B cell (primary cell): ENCODE results near the gene MAFG. TPM values are rescaled to one million over a fixed set of nuclear protein-coding genes. Genes with fewer than 3 reads are reported as not detected.

Experiments
- ATAC-seq: fragments of 200-7000 bp; cut with Tn5 transposase; one replicate; pipeline ENCODE4 v1.10.0; 2021; ENCODE audit warnings: low read depth, mild to moderate bottlenecking, moderate number of reproducible peaks, moderate library complexity
- CTCF ChIA-PET: fragments of 350-600 bp; sonication (Branson Sonifier 250); formaldehyde crosslinking; loops from one replicate; lab custom pipeline; 2021; ENCODE audit warnings: antibody characterized with exemption, inconsistent platforms; lab: Charles Lee
- POLR2A ChIA-PET: fragments of 350-600 bp; sonication (Branson Sonifier 250); formaldehyde crosslinking; loops from one replicate; lab custom pipeline; 2021; ENCODE audit warnings: antibody characterized with exemption; lab: Charles Lee
- DNase-seq: peaks from one replicate; pipeline ENCODE4 v3.0.0; 2013
- H2AFZ ChIP-seq: 2 replicates; pipeline ENCODE4 v1.6.1; 2012; ENCODE audit warnings: mild to moderate bottlenecking, low read depth, low read length; ENCODE audit not compliant: insufficient read depth, poor library complexity, severe bottlenecking
- H3K27ac ChIP-seq, 2 donors: 1 replicate in 1 of 2; 2 replicates in 1 of 2; pipeline ENCODE4 v1.5.1; 2012 to 2013; ENCODE audit warnings: low read length in 2 of 2, mild to moderate bottlenecking in 2 of 2, moderate library complexity in 1 of 2
- H3K27me3 ChIP-seq, 4 experiments: fragments of 200-600 bp in 1 of 4; sonication (generic) in 1 of 4; replicated peaks in 1 of 4; 1 replicate in 2 of 4; 2 replicates in 2 of 4; pipeline versions ENCODE4 v1.6.1 to v1.7.0; 2013 to 2016; ENCODE audit warnings: low read length in 3 of 4, mild to moderate bottlenecking in 2 of 4, mixed read lengths in 1 of 4, moderate library complexity in 1 of 4; ENCODE audit not compliant: insufficient read depth in 4 of 4, control insufficient read depth in 3 of 4; ENCODE audit errors: control extremely low read depth in 1 of 4
- H3K36me3 ChIP-seq, 2 experiments: replicated peaks in 1 of 2; 1 replicate in 1 of 2; 2 replicates in 1 of 2; pipeline versions ENCODE4 v1.6.1 to v1.7.1; 2013; ENCODE audit warnings: low read length in 1 of 2; ENCODE audit not compliant: insufficient read depth in 2 of 2, control insufficient read depth in 1 of 2; ENCODE audit errors: control extremely low read depth in 1 of 2, extremely low read depth in 1 of 2
- H3K4me1 ChIP-seq, 2 donors: fragments of 200-600 bp in 1 of 2; sonication (generic) in 1 of 2; 1 replicate in 1 of 2; 2 replicates in 1 of 2; pipeline versions ENCODE4 v1.5.1 to v1.6.1; 2013 to 2017; ENCODE audit warnings: low read length in 2 of 2; ENCODE audit not compliant: control insufficient read depth in 2 of 2, insufficient read depth in 2 of 2
- H3K4me2 ChIP-seq: replicated peaks from 2 replicates; pipeline ENCODE3; 2012; ENCODE audit warnings: mild to moderate bottlenecking, low read depth, low read length; ENCODE audit not compliant: poor library complexity, severe bottlenecking
- H3K4me3 ChIP-seq, 5 experiments: fragments of 200-600 bp in 1 of 5; sonication (generic) in 1 of 5; 1 replicate in 3 of 5; 2 replicates in 2 of 5; pipeline versions ENCODE4 v1.5.1 to v1.7.0; 2011 to 2016; ENCODE audit warnings: low read length in 4 of 5, mild to moderate bottlenecking in 4 of 5, low read depth in 2 of 5, control low read depth in 1 of 5, moderate library complexity in 1 of 5; ENCODE audit not compliant: insufficient read depth in 1 of 5; ENCODE audit errors: control extremely low read depth in 1 of 5, extremely low read depth in 1 of 5
- H3K79me2 ChIP-seq: fragments of 200-600 bp; sonication (generic); one replicate; pipeline ENCODE4 v1.6.0; 2016; ENCODE audit warnings: low read length; ENCODE audit not compliant: control insufficient read depth, insufficient read depth
- H3K9ac ChIP-seq: fragments of 200-600 bp; sonication (generic); 2 replicates; pipeline ENCODE4 v1.6.1; 2017; ENCODE audit warnings: mild to moderate bottlenecking, low read length, moderate library complexity
- H3K9me3 ChIP-seq, 3 donors: one replicate each; pipeline versions ENCODE4 v1.6.1 to v1.7.1; 2013; ENCODE audit warnings: low read length in 2 of 3; ENCODE audit not compliant: control insufficient read depth in 2 of 3, insufficient read depth in 1 of 3; ENCODE audit errors: control extremely low read depth in 1 of 3
- H4K20me1 ChIP-seq: 2 replicates; pipeline ENCODE4 v1.6.0; 2012; ENCODE audit warnings: mild to moderate bottlenecking, low read length; ENCODE audit not compliant: insufficient read depth, control insufficient read depth, poor library complexity, severe bottlenecking
- H3K27ac Mint-ChIP-seq: one replicate; pipeline ENCODE4 v1.8.0; 2021; ENCODE audit warnings: mixed read lengths
- H3K27me3 Mint-ChIP-seq: one replicate; pipeline ENCODE4 v1.8.0; 2021; ENCODE audit warnings: mixed read lengths
- H3K4me1 Mint-ChIP-seq: one replicate; pipeline ENCODE4 v1.8.0; 2021; ENCODE audit warnings: mixed read lengths
- H3K4me3 Mint-ChIP-seq: one replicate; pipeline ENCODE4 v1.8.0; 2021; ENCODE audit warnings: mixed read lengths
- H3K9me3 Mint-ChIP-seq: one replicate; pipeline ENCODE4 v1.8.0; 2022; ENCODE audit warnings: mixed read lengths; ENCODE audit not compliant: insufficient read depth
- CTCF ChIP-seq: fragments of 200-600 bp; IDR thresholded peaks from one replicate; pipeline ENCODE4 v1.8.0; 2022; ENCODE audit warnings: antibody characterized with exemption, mild to moderate bottlenecking
- EZH2 ChIP-seq: IDR thresholded peaks from 2 replicates; pipeline ENCODE4 v1.6.1; 2012; ENCODE audit warnings: borderline replicate concordance, low read depth, mild to moderate bottlenecking, moderate library complexity, low read length; ENCODE audit not compliant: insufficient read depth, poor library complexity, severe bottlenecking
- WGBS: methylation state at CpG from one replicate; pipeline ENCODE4 v1.1.5; 2013; ENCODE audit warnings: missing lambda C conversion rate; ENCODE audit not compliant: insufficient coverage; 5-methylcytosine and 5-hydroxymethylcytosine counted together
- intact Hi-C: fragments of 100-400 bp; cut with micrococcal nuclease; formaldehyde crosslinking; loops from one replicate; pipeline ENCODE4 v1.10.0; 2022
- polyA plus RNA-seq: library from polyadenylated mRNA; depleted of rRNA; stranded (reverse); fragments of >200 nt; gene quantifications from 2 replicates; pipeline ENCODE4 v1.2.3, GENCODE V29; 2012
- total RNA-seq, 2 donors: library from RNA; stranded (reverse); fragments of 120-200 nt in 1 of 2; gene quantifications; 1 replicate in 1 of 2; 2 replicates in 1 of 2; pipeline versions ENCODE4 v1.2.3 to v1.2.4, GENCODE V29; 2013 to 2022

Gene MAFG
- total and polyA plus RNA-seq, 2 donors (not counting 1 experiment from before 2014, with no cell fraction given), result 11.4 to 27.9 TPM

- Histone ChIP-seq H3K36me3 (peaks cover 1 to 23% of the 10 kb centered on the region in 2 experiments), H3K9me3 (no peaks in the 10 kb centered on the region), H3K9ac (peak overlapping the region; percentile 97), H3K4me1 (peaks cover 22 to 39% of the 10 kb centered on the region in 2 donors), H4K20me1 (peaks cover 41% of the 10 kb centered on the region), H2AFZ (peak overlapping the region; percentile 98), H3K79me2 (peaks cover 48% of the 10 kb centered on the region), H3K27ac (peak overlapping the region; percentile 90 to 99), H3K27me3 (no peaks in the 10 kb centered on the region), H3K4me3 (peak overlapping the region; percentile 27 to 90 (median 84)), H3K4me2 (peak overlapping the region; percentile 99)
- Mint-ChIP-seq H3K9me3 (no peaks in the 10 kb centered on the region), H3K4me1 (peaks cover 32% of the 10 kb centered on the region), H3K4me3 (peak overlapping the region; percentile 89), H3K27me3 (no peaks in the 10 kb centered on the region), H3K27ac (peak overlapping the region; percentile 98)
- intact Hi-C loops, result loop anchor here (1.0 to 2.0 kb wide), 5 partner anchors 11 to 152 kb away; partner anchors contain the start of genes LRRC45, MAFG, MCRIP1 and P4HB
- ChIA-PET POLR2A (interaction anchor here (0.6 to 2.5 kb wide), 4 partner anchors 11 to 359 kb away, joined by 3 to 15 read pairs (median 3); partner anchors contain the start of genes ANAPC11 and P4HB), CTCF (interaction anchor here (2.0 kb wide), 1 partner anchor 11 kb away, joined by 7 read pairs; the partner anchor contains the start of gene P4HB)
- DNase-seq, result peak; percentile 96
- TF ChIP-seq CTCF (peak; percentile 50), EZH2 (no peak)
- WGBS, result under 1% methylated on average over 86 of the region's 86 CpGs
- peak; percentile 2 for ATAC-seq
These were observed 55.9 kb downstream of the MAFG start for GRCh38 chr17:81871387-81872230.
